Endothelial cell of umbilical vein (primary cell): ENCODE results near the gene ZCWPW1. TPM values are rescaled to one million over a fixed set of nuclear protein-coding genes. Genes with fewer than 3 reads are reported as not detected.

Source experiments
- BruUV-seq: library from RNA; stranded (reverse); fragments of 400-500 nt; replicated peaks from 2 replicates; lab custom pipeline; 2021; lab: Mats Ljungman, UMichigan
- CTCF ChIA-PET: fragments of 300-600, 350-600 bp; sonication (Branson Sonifier 250); formaldehyde crosslinking; loops from one replicate; lab custom pipeline; 2021; ENCODE audit warnings: antibody characterized with exemption, inconsistent platforms; lab: Charles Lee
- POLR2A ChIA-PET: fragments of 300-600, 350-600 bp; sonication (Branson Sonifier 250); formaldehyde crosslinking; loops from one replicate; lab custom pipeline; 2021; ENCODE audit warnings: antibody characterized with exemption, inconsistent platforms; lab: Charles Lee
- DNase-seq: peaks from one replicate; pipeline ENCODE4 v3.0.0-alpha.2; 2011; ENCODE audit warnings: low read depth, low spot score
- FAIRE-seq: peaks from 2 replicates; lab custom pipeline; 2011; peaks lifted over from hg19 to GRCh38; lab: Jason Lieb, UNC
- H2AFZ ChIP-seq: 2 replicates; pipeline ENCODE4 v1.6.0; 2012; ENCODE audit warnings: low read depth, low read length, control low read depth, inconsistent platforms
- H3K27ac ChIP-seq: 2 replicates; pipeline ENCODE4 v1.5.1; 2011; ENCODE audit warnings: low read depth, mild to moderate bottlenecking, control low read depth, low read length, moderate library complexity; ENCODE audit not compliant: insufficient read depth
- H3K27me3 ChIP-seq, 2 experiments: 2 replicates each; pipeline versions ENCODE4 v1.6.0 to v1.6.1; 2011; ENCODE audit warnings: low read length in 2 of 2, mixed read lengths in 1 of 2; ENCODE audit not compliant: control insufficient read depth in 2 of 2, insufficient read depth in 2 of 2
- H3K36me3 ChIP-seq, 2 experiments: 2 replicates in 1 of 2; 3 replicates in 1 of 2; pipeline ENCODE4 v1.5.1; 2011; ENCODE audit warnings: low read length in 2 of 2, mild to moderate bottlenecking in 1 of 2, moderate library complexity in 1 of 2; ENCODE audit not compliant: control insufficient read depth in 2 of 2, insufficient read depth in 2 of 2; ENCODE audit errors: extremely low read depth in 1 of 2
- H3K4me1 ChIP-seq: 3 replicates; pipeline ENCODE4 v1.5.1; 2011; ENCODE audit warnings: mild to moderate bottlenecking, low read length; ENCODE audit not compliant: control insufficient read depth, insufficient read depth; ENCODE audit errors: extremely low read depth
- H3K4me2 ChIP-seq: 2 replicates; pipeline ENCODE4 v1.6.1; 2011; ENCODE audit warnings: low read length, control low read depth, mixed read lengths; ENCODE audit not compliant: insufficient read depth
- H3K4me3 ChIP-seq, 3 experiments: fragments of 200-600 bp in 1 of 3; sonication (generic), shearing (Covaris generic) in 1 of 3; replicated peaks in 1 of 3; 2 replicates each; pipeline ENCODE4 v1.5.1; 2011 to 2016; ENCODE audit warnings: control low read depth in 3 of 3, low read length in 3 of 3, mild to moderate bottlenecking in 2 of 3, inconsistent platforms in 1 of 3, low read depth in 1 of 3, moderate library complexity in 1 of 3; ENCODE audit not compliant: insufficient read depth in 1 of 3
- H3K79me2 ChIP-seq: 2 replicates; pipeline ENCODE4 v1.6.0; 2012; ENCODE audit warnings: low read length, inconsistent platforms; ENCODE audit not compliant: control insufficient read depth, insufficient read depth
- H3K9ac ChIP-seq: replicated peaks from 2 replicates; pipeline ENCODE3; 2011; ENCODE audit warnings: low read length, control low read depth; ENCODE audit not compliant: insufficient read depth; ENCODE audit errors: extremely low read depth
- H3K9me1 ChIP-seq: replicated peaks from 3 replicates; pipeline ENCODE4 v1.6.0; 2011; ENCODE audit warnings: mild to moderate bottlenecking, low read length; ENCODE audit not compliant: control insufficient read depth, insufficient read depth; ENCODE audit errors: extremely low read depth
- H3K9me3 ChIP-seq: replicated peaks from 2 replicates; pipeline ENCODE4 v1.5.1; 2012; ENCODE audit warnings: low read length, inconsistent platforms; ENCODE audit not compliant: control insufficient read depth, insufficient read depth
- H4K20me1 ChIP-seq: replicated peaks from 2 replicates; pipeline ENCODE3; 2011; ENCODE audit warnings: mild to moderate bottlenecking, low read length; ENCODE audit not compliant: control insufficient read depth, insufficient read depth; ENCODE audit errors: extremely low read depth
- FOS ChIP-seq: IDR thresholded peaks from 2 replicates; pipeline ENCODE4 v1.6.1; 2011; ENCODE audit warnings: mild to moderate bottlenecking, low read length, moderate library complexity, borderline replicate concordance; ENCODE audit not compliant: insufficient read depth
- JUN ChIP-seq: IDR thresholded peaks from 2 replicates; pipeline ENCODE4 v1.6.1; 2011; ENCODE audit warnings: borderline replicate concordance, low read depth; ENCODE audit not compliant: insufficient read length, insufficient read depth
- POLR2A ChIP-seq: IDR thresholded peaks from 2 replicates; pipeline ENCODE4 v1.6.1; 2012; ENCODE audit warnings: low read depth, mild to moderate bottlenecking, control low read depth, low read length
- POLR2AphosphoS5 ChIP-seq: IDR thresholded peaks from 2 replicates; pipeline ENCODE4 v1.6.1; 2012; ENCODE audit warnings: low read depth, mild to moderate bottlenecking, control low read depth, low read length, moderate library complexity; ENCODE audit not compliant: insufficient read depth
- dilution Hi-C: fragments of 300-500 bp; cut with MboI; formaldehyde crosslinking; loops from one replicate; pipeline ENCODE4 v1.15.0; 2019; ENCODE audit warnings: low sequenced_read_pairs; ENCODE audit not compliant: extremely low pct_ligation_motif_present
- intact Hi-C: fragments of 100-400 bp; cut with micrococcal nuclease; formaldehyde crosslinking; loops from one replicate; pipeline ENCODE4 v1.10.0; 2022
- polyA plus RNA-seq, 4 experiments: library from polyadenylated mRNA; depleted of rRNA in 3 of 4; stranded (reverse) in 3 of 4; unstranded in 1 of 4; fragments of >200 nt; gene quantifications; 2 replicates each; pipeline versions ENCODE4 v1.2.1 to v1.2.3, GENCODE V29; 2011 to 2012; ENCODE audit warnings: missing spikeins in 1 of 4
- total RNA-seq: library from RNA; stranded (reverse); gene quantifications from 2 replicates; pipeline ENCODE4 v1.2.3, GENCODE V29; 2021

ZCWPW1 gene
- total and polyA plus RNA-seq, 2 donors (not counting 3 experiments of a cell fraction or from before 2014, with no cell fraction given), result 0.31 to 0.32 TPM

GRCh38 chr7:100393233-100393905 lies 35.1 kb downstream of the ZCWPW1 start:
- no peaks in the 10 kb centered on the region for H3K9me3 ChIP-seq
- H3K9ac ChIP-seq, result no peak overlapping the region
- H4K20me1 ChIP-seq, result no peaks in the 10 kb centered on the region
- intact Hi-C loops (no loop called here), dilution Hi-C loops (no loop called here)
- POLR2A ChIA-PET, result interaction anchor here (0.6 kb wide), 1 partner anchor 8 kb away, joined by 4 read pairs; no protein-coding TSS in a partner anchor
- no peaks in the 10 kb centered on the region for H3K79me2 ChIP-seq
- H3K27me3 ChIP-seq, result peaks cover 7 to 20% of the 10 kb centered on the region in 2 experiments
- H3K9me1 ChIP-seq, result no peaks in the 10 kb centered on the region
- no peak overlapping the region for H3K4me3 ChIP-seq
- CTCF ChIA-PET, result interaction anchor here (1.0 to 1.6 kb wide), 3 partner anchors 10 to 31 kb away, joined by 3 to 4 read pairs (median 3); no protein-coding TSS in a partner anchor
- no peak overlapping the region for H3K4me2 ChIP-seq
- no peak overlapping the region for H2AFZ ChIP-seq
- DNase-seq, result no peak
- TF ChIP-seq FOS, result no peak
- TF ChIP-seq POLR2A, result no peak
- H3K4me1 ChIP-seq, result no peaks in the 10 kb centered on the region
- no peak for FAIRE-seq
- no TSS peak for BruUV-seq
- H3K36me3 ChIP-seq, result no peaks in the 10 kb centered on the region
- H3K27ac ChIP-seq, result no peak overlapping the region

DNA sequence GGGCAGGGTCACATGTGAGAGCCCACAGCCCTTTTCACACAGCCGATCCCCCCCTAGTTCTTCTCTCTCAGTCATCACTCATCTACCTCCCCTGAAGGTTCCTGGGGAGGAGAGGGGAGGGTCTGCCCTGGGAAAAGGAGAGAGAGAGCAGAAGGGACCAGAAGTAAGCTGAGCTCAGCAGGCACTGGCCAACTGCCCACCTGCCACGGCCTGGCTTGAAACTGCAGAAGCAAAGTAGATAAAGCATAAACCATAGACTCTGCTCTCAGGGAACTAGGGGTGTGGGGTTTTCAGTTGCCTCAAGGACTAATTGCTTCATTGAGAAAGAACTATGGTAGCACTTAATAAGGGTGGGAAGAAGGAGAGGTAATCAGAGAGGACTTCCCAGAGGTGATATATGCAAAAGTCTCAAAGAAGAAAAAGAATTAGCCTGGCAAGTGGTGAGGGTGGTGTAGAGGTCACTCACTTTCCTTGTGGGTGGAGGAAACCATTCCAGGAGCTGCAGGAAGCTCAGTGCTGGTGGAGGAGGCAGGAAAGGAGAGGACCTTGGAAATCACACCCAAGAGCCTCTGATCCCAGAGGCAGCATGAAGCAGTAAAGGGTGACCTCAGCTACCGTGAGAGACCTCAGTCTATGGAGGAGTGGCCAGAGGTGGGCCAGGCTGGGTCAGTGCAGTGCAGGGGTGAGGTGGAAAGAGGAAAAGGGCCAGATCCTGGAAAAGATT lies 38.1 kb downstream of the ZCWPW1 start:
- no peak for TF ChIP-seq POLR2A
- TF ChIP-seq JUN, result no peak
- no peak for TF ChIP-seq POLR2AphosphoS5
- TF ChIP-seq FOS, result no peak
- Histone ChIP-seq H3K9me1 (no peaks in the 10 kb centered on the region), H3K27me3 (peaks cover 9 to 20% of the 10 kb centered on the region in 2 experiments), H3K9me3 (no peaks in the 10 kb centered on the region), H3K4me2 (no peak overlapping the region), H3K27ac (no peak overlapping the region), H3K4me1 (no peaks in the 10 kb centered on the region), H3K36me3 (no peaks in the 10 kb centered on the region), H4K20me1 (no peaks in the 10 kb centered on the region), H3K4me3 (no peak overlapping the region), H3K9ac (no peak overlapping the region), H2AFZ (no peak overlapping the region), H3K79me2 (no peaks in the 10 kb centered on the region)
- POLR2A ChIA-PET, result no interaction called here
- BruUV-seq, result no TSS peak
- dilution Hi-C loops, result no loop called here
- FAIRE-seq (no peak), DNase-seq (no peak)
- intact Hi-C loops, result no loop called here
- CTCF ChIA-PET, result interaction anchor here (3.4 kb wide), 1 partner anchor 17 kb away, joined by 12 read pairs; no protein-coding TSS in a partner anchor
